Activated naive CD4-positive, alpha-beta T cell treated with anti-CD3 and anti-CD28 coated beads for 36 hours (primary cell): Measurements from ENCODE around the gene SPATA31D3. TPM values are rescaled to one million over a fixed set of nuclear protein-coding genes. Genes with fewer than 3 reads are reported as not detected.
"Not testable (repeated sequence)": the region's sequence is repeated elsewhere in the genome, so short reads cannot be mapped to it uniquely, and the experiment has no call there.

Experiments used
- CTCF ChIA-PET: fragments of 350-600 bp; sonication (Branson Sonifier 250); formaldehyde crosslinking; loops from one replicate; lab custom pipeline; 2021; ENCODE audit warnings: antibody characterized with exemption; lab: Charles Lee
- DNase-seq: peaks from one replicate; pipeline ENCODE4 v3.0.0-alpha.2; 2020
- H3K27ac Mint-ChIP-seq: one replicate; pipeline ENCODE4 v1.8.0; 2021; ENCODE audit warnings: mild to moderate bottlenecking, mixed read lengths
- H3K27me3 Mint-ChIP-seq: one replicate; pipeline ENCODE4 v1.8.0; 2021; ENCODE audit warnings: low read depth, mixed read lengths
- H3K36me3 Mint-ChIP-seq: one replicate; pipeline ENCODE4 v1.8.0; 2021; ENCODE audit warnings: low read depth, mixed read lengths
- H3K4me1 Mint-ChIP-seq: one replicate; pipeline ENCODE4 v1.8.0; 2021; ENCODE audit warnings: low read depth, mixed read lengths
- H3K4me3 Mint-ChIP-seq: one replicate; pipeline ENCODE4 v1.8.0; 2021; ENCODE audit warnings: mild to moderate bottlenecking, moderate library complexity, mixed read lengths
- H3K9me3 Mint-ChIP-seq: one replicate; pipeline ENCODE4 v1.8.0; 2021; ENCODE audit warnings: mixed read lengths
- intact Hi-C: fragments of 100-400 bp; cut with micrococcal nuclease; formaldehyde crosslinking; loops from one replicate; pipeline ENCODE4 v1.15.1; 2023
- total RNA-seq, 2 experiments: library from RNA; stranded (reverse); gene quantifications; one replicate each; pipeline ENCODE4 v1.2.3, GENCODE V29; 2021

SPATA31D3 gene
- total RNA-seq, 2 experiments from 2014 or later, result not detected

- DNase-seq, H3K27ac Mint-ChIP-seq, H3K4me3 Mint-ChIP-seq, intact Hi-C loops, H3K36me3 Mint-ChIP-seq, H3K9me3 Mint-ChIP-seq, H3K27me3 Mint-ChIP-seq, CTCF ChIA-PET, H3K4me1 Mint-ChIP-seq: not testable (repeated sequence)
These were observed 9.8 kb upstream of the SPATA31D3 start for GRCh38 chr9:81933547-81933946.

- H3K27ac Mint-ChIP-seq, DNase-seq, intact Hi-C loops, H3K27me3 Mint-ChIP-seq, H3K9me3 Mint-ChIP-seq, H3K36me3 Mint-ChIP-seq, H3K4me3 Mint-ChIP-seq, H3K4me1 Mint-ChIP-seq, CTCF ChIA-PET: not testable (repeated sequence)
These were observed 5.3 kb downstream of the SPATA31D3 start for GRCh38 chr9:81948650-81949049.

GRCh38 chr9:81953096-81953495 lies 9.8 kb downstream of the SPATA31D3 start:
- no peak for DNase-seq
- Mint-ChIP-seq H3K4me3 (no peak overlapping the region), H3K36me3 (peaks cover 2% of the 10 kb centered on the region), H3K9me3 (peaks cover 25% of the 10 kb centered on the region), H3K4me1 (no peaks in the 10 kb centered on the region), H3K27ac (no peak overlapping the region), H3K27me3 (no peaks in the 10 kb centered on the region)
- CTCF ChIA-PET, result no interaction called here
- intact Hi-C loops, result no loop called here

- H3K4me1 Mint-ChIP-seq, result no peaks in the 10 kb centered on the region
- no peak for DNase-seq
- H3K27ac Mint-ChIP-seq, result no peak overlapping the region
These were observed 12.3 kb downstream of the SPATA31D3 start for GRCh38 chr9:81955625-81956024.

GRCh38 chr9:81964218-81965171 lies 21.2 kb downstream of the SPATA31D3 start:
- H3K27ac Mint-ChIP-seq, result no peak overlapping the region
- peaks cover 3% of the 10 kb centered on the region for H3K9me3 Mint-ChIP-seq
- DNase-seq, result no peak
- intact Hi-C loops, result no loop called here
- H3K36me3 Mint-ChIP-seq, result no peaks in the 10 kb centered on the region
- peaks cover 3% of the 10 kb centered on the region for H3K27me3 Mint-ChIP-seq
- no peaks in the 10 kb centered on the region for H3K4me1 Mint-ChIP-seq
- no peak overlapping the region for H3K4me3 Mint-ChIP-seq
- CTCF ChIA-PET, result interaction anchor here (0.6 kb wide), 1 partner anchor 1138 kb away, joined by 3 read pairs; no protein-coding TSS in a partner anchor

More at GRCh38 chr9:81955625-81956024, 12.3 kb downstream of the SPATA31D3 start:
- peaks cover 25% of the 10 kb centered on the region for H3K9me3 Mint-ChIP-seq
- no peaks in the 10 kb centered on the region for H3K27me3 Mint-ChIP-seq
- no peak overlapping the region for H3K4me3 Mint-ChIP-seq
- peaks cover 2% of the 10 kb centered on the region for H3K36me3 Mint-ChIP-seq
- intact Hi-C loops, result no loop called here
- CTCF ChIA-PET, result no interaction called here

GRCh38 chr9:81968026-81968425 lies 24.7 kb downstream of the SPATA31D3 start:
- no peak for DNase-seq
- Mint-ChIP-seq H3K4me3 (no peak overlapping the region), H3K4me1 (no peaks in the 10 kb centered on the region), H3K27me3 (peaks cover 3% of the 10 kb centered on the region), H3K36me3 (no peaks in the 10 kb centered on the region), H3K9me3 (peaks cover 3% of the 10 kb centered on the region), H3K27ac (no peak overlapping the region)
- CTCF ChIA-PET, result no interaction called here
- intact Hi-C loops, result no loop called here

- DNase-seq, result no peak
- peaks cover 6% of the 10 kb centered on the region for H3K9me3 Mint-ChIP-seq
- intact Hi-C loops, result no loop called here
- no peaks in the 10 kb centered on the region for H3K4me1 Mint-ChIP-seq
- CTCF ChIA-PET, result no interaction called here
- no peak overlapping the region for H3K4me3 Mint-ChIP-seq
- H3K27ac Mint-ChIP-seq, result no peak overlapping the region
- H3K27me3 Mint-ChIP-seq, result peaks cover 3% of the 10 kb centered on the region
- H3K36me3 Mint-ChIP-seq, result no peaks in the 10 kb centered on the region
These were observed 26.7 kb downstream of the SPATA31D3 start for GRCh38 chr9:81969971-81970370.

GRCh38 chr9:81971727-81972126 lies 28.4 kb downstream of the SPATA31D3 start:
- Mint-ChIP-seq H3K4me1 (no peaks in the 10 kb centered on the region), H3K9me3 (peaks cover 8% of the 10 kb centered on the region), H3K4me3 (no peak overlapping the region), H3K36me3 (no peaks in the 10 kb centered on the region), H3K27ac (no peak overlapping the region), H3K27me3 (peaks cover 3% of the 10 kb centered on the region)
- intact Hi-C loops, result no loop called here
- CTCF ChIA-PET, result no interaction called here
- DNase-seq, result no peak

GRCh38 chr9:81974764-81975163 lies 31.5 kb downstream of the SPATA31D3 start:
- H3K4me1 Mint-ChIP-seq, result no peaks in the 10 kb centered on the region
- CTCF ChIA-PET, result no interaction called here
- H3K9me3 Mint-ChIP-seq, result peaks cover 6% of the 10 kb centered on the region
- DNase-seq, result no peak
- intact Hi-C loops, result no loop called here
- no peaks in the 10 kb centered on the region for H3K27me3 Mint-ChIP-seq
- H3K27ac Mint-ChIP-seq, result no peak overlapping the region
- no peaks in the 10 kb centered on the region for H3K36me3 Mint-ChIP-seq
- no peak overlapping the region for H3K4me3 Mint-ChIP-seq

- no peaks in the 10 kb centered on the region for H3K4me1 Mint-ChIP-seq
- no peak overlapping the region for H3K27ac Mint-ChIP-seq
- intact Hi-C loops, result no loop called here
- CTCF ChIA-PET, result no interaction called here
- peaks cover 6% of the 10 kb centered on the region for H3K9me3 Mint-ChIP-seq
- H3K27me3 Mint-ChIP-seq, result no peaks in the 10 kb centered on the region
- no peak overlapping the region for H3K4me3 Mint-ChIP-seq
- no peaks in the 10 kb centered on the region for H3K36me3 Mint-ChIP-seq
- DNase-seq, result no peak
These were observed 33.1 kb downstream of the SPATA31D3 start for GRCh38 chr9:81976351-81976750.

GRCh38 chr9:81979196-81979595 lies 35.9 kb downstream of the SPATA31D3 start:
- H3K36me3 Mint-ChIP-seq, result no peaks in the 10 kb centered on the region
- intact Hi-C loops, result no loop called here
- peaks cover 6% of the 10 kb centered on the region for H3K9me3 Mint-ChIP-seq
- H3K4me3 Mint-ChIP-seq, result no peak overlapping the region
- no peak for DNase-seq
- H3K27ac Mint-ChIP-seq, result no peak overlapping the region
- no peaks in the 10 kb centered on the region for H3K4me1 Mint-ChIP-seq
- CTCF ChIA-PET, result no interaction called here
- H3K27me3 Mint-ChIP-seq, result no peaks in the 10 kb centered on the region

GRCh38 chr9:81980568-81980967 lies 37.3 kb downstream of the SPATA31D3 start:
- H3K4me3 Mint-ChIP-seq, result no peak overlapping the region
- H3K4me1 Mint-ChIP-seq, result no peaks in the 10 kb centered on the region
- CTCF ChIA-PET, result no interaction called here
- intact Hi-C loops, result no loop called here
- no peaks in the 10 kb centered on the region for H3K27me3 Mint-ChIP-seq
- H3K9me3 Mint-ChIP-seq, result peaks cover under 1% of the 10 kb centered on the region
- DNase-seq, result no peak
- no peaks in the 10 kb centered on the region for H3K36me3 Mint-ChIP-seq
- H3K27ac Mint-ChIP-seq, result no peak overlapping the region

GRCh38 chr9:81981883-81982282 lies 38.6 kb downstream of the SPATA31D3 start:
- H3K27me3 Mint-ChIP-seq, result no peaks in the 10 kb centered on the region
- H3K9me3 Mint-ChIP-seq, result no peaks in the 10 kb centered on the region
- H3K36me3 Mint-ChIP-seq, result no peaks in the 10 kb centered on the region
- CTCF ChIA-PET, result no interaction called here
- no peaks in the 10 kb centered on the region for H3K4me1 Mint-ChIP-seq
- H3K27ac Mint-ChIP-seq, result no peak overlapping the region
- no peak overlapping the region for H3K4me3 Mint-ChIP-seq
- intact Hi-C loops, result no loop called here
- no peak for DNase-seq
